Natural killer cell (primary cell): Measurements from ENCODE around the gene CACNA2D2. TPM values are rescaled to one million over a fixed set of nuclear protein-coding genes. Genes with fewer than 3 reads are reported as not detected.

Source experiments
- ATAC-seq, 3 donors: fragments of 150-1000 bp in 2 of 3; fragments of 200-7000 bp in 1 of 3; cut with Tn5 transposase; 1 replicate in 1 of 3; 2 replicates in 2 of 3; pipeline ENCODE4 v1.10.0; 2021; ENCODE audit warnings: mild to moderate bottlenecking in 2 of 3, moderate library complexity in 2 of 3
- DNase-seq, 2 donors: peaks; one replicate each; pipeline versions ENCODE4 v3.0.0 to v3.0.0-alpha.2; 2013 to 2021; ENCODE audit warnings: mixed read lengths in 1 of 2
- H3K27ac ChIP-seq: one replicate; pipeline ENCODE4 v1.5.1; 2013; ENCODE audit warnings: mild to moderate bottlenecking, low read length
- H3K27me3 ChIP-seq: one replicate; pipeline ENCODE4 v1.6.1; 2013; ENCODE audit warnings: low read length; ENCODE audit not compliant: control insufficient read depth, insufficient read depth
- H3K36me3 ChIP-seq: one replicate; pipeline ENCODE4 v1.6.1; 2013; ENCODE audit warnings: low read length; ENCODE audit not compliant: control insufficient read depth, insufficient read depth
- H3K4me1 ChIP-seq: one replicate; pipeline ENCODE4 v1.6.1; 2013; ENCODE audit warnings: low read length; ENCODE audit not compliant: control insufficient read depth, insufficient read depth
- H3K4me3 ChIP-seq: one replicate; pipeline ENCODE4 v1.5.1; 2013; ENCODE audit warnings: low read length
- H3K9me3 ChIP-seq: one replicate; pipeline ENCODE4 v1.6.1; 2013; ENCODE audit warnings: low read length; ENCODE audit not compliant: control insufficient read depth, insufficient read depth
- H3K27ac Mint-ChIP-seq, 2 donors: one replicate each; pipeline ENCODE4 v1.8.0; 2022; ENCODE audit warnings: mild to moderate bottlenecking in 2 of 2, mixed read lengths in 2 of 2, moderate library complexity in 1 of 2
- H3K27me3 Mint-ChIP-seq, 2 donors: one replicate each; pipeline ENCODE4 v1.8.0; 2022; ENCODE audit warnings: low read depth in 2 of 2, mixed read lengths in 2 of 2
- H3K36me3 Mint-ChIP-seq: one replicate; pipeline ENCODE4 v1.8.0; 2022; ENCODE audit warnings: mixed read lengths
- H3K4me1 Mint-ChIP-seq, 2 donors: one replicate each; pipeline ENCODE4 v1.8.0; 2022; ENCODE audit warnings: mixed read lengths in 2 of 2
- H3K4me3 Mint-ChIP-seq: one replicate; pipeline ENCODE4 v1.8.0; 2022; ENCODE audit warnings: mild to moderate bottlenecking, moderate library complexity, mixed read lengths
- H3K9me3 Mint-ChIP-seq, 2 donors: one replicate each; pipeline ENCODE4 v1.8.0; 2022; ENCODE audit warnings: mixed read lengths in 2 of 2
- WGBS: methylation state at CpG from one replicate; pipeline ENCODE4 v1.1.7; 2013; ENCODE audit warnings: missing lambda C conversion rate; ENCODE audit not compliant: insufficient coverage; 5-methylcytosine and 5-hydroxymethylcytosine counted together
- intact Hi-C: fragments of 100-400 bp; cut with micrococcal nuclease; formaldehyde crosslinking; loops from one replicate; pipeline ENCODE4 v1.14.2; 2022
- total RNA-seq, 4 donors: library from RNA; stranded (reverse); fragments of 120-200 nt in 1 of 4; gene quantifications; one replicate each; pipeline versions ENCODE4 v1.2.3 to v1.2.4, GENCODE V29; 2013 to 2022
- TF ChIP-seq, protein P1 (sequence below): fragments of 200-600 bp; IDR thresholded peaks from one replicate; pipeline ENCODE4 v1.8.0; 2022; ENCODE audit warnings: antibody characterized with exemption

Gene CACNA2D2
- total RNA-seq, 3 donors from 2014 or later (not counting 1 experiment from before 2014, with no cell fraction given) = 36.5 to 56.4 (median 43.8) TPM

DNA sequence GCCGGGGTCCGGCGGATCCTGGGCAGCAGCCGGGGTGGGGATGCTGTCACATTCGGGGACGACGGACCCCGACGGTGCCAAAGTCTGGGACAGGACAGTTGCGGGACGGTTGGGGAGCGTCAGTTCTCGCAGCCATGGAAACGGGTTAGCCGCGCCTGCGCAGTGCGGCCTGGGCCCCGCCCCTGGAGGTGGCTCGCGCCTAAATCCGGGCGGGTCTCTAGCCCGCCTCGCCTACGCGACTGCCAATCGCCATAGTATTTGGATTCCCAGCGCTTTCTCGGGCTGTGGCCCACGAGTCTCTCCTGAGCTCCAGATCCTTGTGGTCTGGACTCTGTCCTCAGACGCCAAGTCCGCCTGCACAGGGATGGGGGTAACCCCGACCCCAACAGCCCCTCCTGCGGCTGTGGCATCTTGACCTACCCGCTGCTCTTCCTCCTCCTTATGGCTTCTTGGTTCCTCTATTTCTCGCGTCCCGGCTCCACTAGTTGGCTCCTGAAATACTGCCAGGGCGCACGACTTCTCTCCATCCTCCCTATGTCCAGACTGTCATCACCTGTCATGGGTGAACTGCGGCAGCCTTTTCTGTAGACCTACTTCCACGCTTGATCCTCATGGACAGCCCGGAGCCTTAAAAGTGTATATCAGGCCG lies 157.7 kb downstream of the CACNA2D2 start, which contains the start of gene ZMYND10:
Gene ZMYND10, minus strand, starts transcription at position 147 of the 649 bp plus-strand sequence. CDS start 153 bp downstream, outside the sequence.
- Histone ChIP-seq H3K4me3 (peak within 1 kb of the TSS; percentile 11), H3K27ac (no peak within 1 kb of the TSS), H3K27me3 (no peaks in the 10 kb centered on the region), H3K9me3 (no peaks in the 10 kb centered on the region), H3K36me3 (peaks cover 23% of the 10 kb centered on the region), H3K4me1 (peaks cover 90% of the 10 kb centered on the region)
- Mint-ChIP-seq H3K4me3 (peak within 1 kb of the TSS; percentile 82), H3K27ac (peak within 1 kb of the TSS in 1 of 2 donors; percentile 73), H3K9me3 (no peaks in the 10 kb centered on the region), H3K27me3 (no peaks in the 10 kb centered on the region), H3K4me1 (peaks cover 39 to 88% of the 10 kb centered on the region in 2 donors), H3K36me3 (no peaks in the 10 kb centered on the region)
- DNase-seq (peak; percentile 47 to 88), ATAC-seq (no peak)
- intact Hi-C loops = no loop called here
- 16% methylated on average over 45 of the region's 45 CpGs for WGBS
- TF ChIP-seq, protein P1, sequence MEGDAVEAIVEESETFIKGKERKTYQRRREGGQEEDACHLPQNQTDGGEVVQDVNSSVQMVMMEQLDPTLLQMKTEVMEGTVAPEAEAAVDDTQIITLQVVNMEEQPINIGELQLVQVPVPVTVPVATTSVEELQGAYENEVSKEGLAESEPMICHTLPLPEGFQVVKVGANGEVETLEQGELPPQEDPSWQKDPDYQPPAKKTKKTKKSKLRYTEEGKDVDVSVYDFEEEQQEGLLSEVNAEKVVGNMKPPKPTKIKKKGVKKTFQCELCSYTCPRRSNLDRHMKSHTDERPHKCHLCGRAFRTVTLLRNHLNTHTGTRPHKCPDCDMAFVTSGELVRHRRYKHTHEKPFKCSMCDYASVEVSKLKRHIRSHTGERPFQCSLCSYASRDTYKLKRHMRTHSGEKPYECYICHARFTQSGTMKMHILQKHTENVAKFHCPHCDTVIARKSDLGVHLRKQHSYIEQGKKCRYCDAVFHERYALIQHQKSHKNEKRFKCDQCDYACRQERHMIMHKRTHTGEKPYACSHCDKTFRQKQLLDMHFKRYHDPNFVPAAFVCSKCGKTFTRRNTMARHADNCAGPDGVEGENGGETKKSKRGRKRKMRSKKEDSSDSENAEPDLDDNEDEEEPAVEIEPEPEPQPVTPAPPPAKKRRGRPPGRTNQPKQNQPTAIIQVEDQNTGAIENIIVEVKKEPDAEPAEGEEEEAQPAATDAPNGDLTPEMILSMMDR = no peak

DNA sequence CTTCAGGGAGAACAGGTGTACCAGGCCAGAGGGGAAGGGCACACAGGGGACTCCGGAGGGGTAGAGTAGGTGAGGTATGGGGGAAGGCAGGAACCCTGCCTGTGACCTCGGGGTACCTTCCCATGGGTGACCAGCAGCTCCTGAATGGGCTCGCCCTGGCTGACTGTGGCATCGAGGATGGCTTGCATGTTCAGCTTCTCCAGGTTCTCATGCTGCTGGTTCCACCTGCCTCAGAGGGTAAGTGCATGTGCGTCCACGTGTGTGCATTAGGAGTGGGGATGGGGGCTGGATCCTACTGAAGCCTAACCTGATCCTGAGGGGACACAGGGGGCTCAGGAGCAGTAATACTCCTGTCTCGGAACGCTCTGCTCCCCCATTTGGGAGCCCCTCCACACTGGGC lies 158.4 kb downstream of the CACNA2D2 start:
- H3K4me1 ChIP-seq = peaks cover 85% of the 10 kb centered on the region
- H3K4me3 Mint-ChIP-seq = peak overlapping the region; percentile 25
- DNase-seq = no peak
- H3K27ac ChIP-seq = no peak overlapping the region
- WGBS = 92% methylated on average over 8 of the region's 8 CpGs
- no peaks in the 10 kb centered on the region for H3K27me3 ChIP-seq
- H3K9me3 ChIP-seq = no peaks in the 10 kb centered on the region
- H3K36me3 Mint-ChIP-seq = no peaks in the 10 kb centered on the region
- peaks cover 32 to 84% of the 10 kb centered on the region in 2 donors for H3K4me1 Mint-ChIP-seq
- intact Hi-C loops = no loop called here
- no peak overlapping the region for H3K27ac Mint-ChIP-seq
- ATAC-seq = no peak
- H3K27me3 Mint-ChIP-seq = no peaks in the 10 kb centered on the region
- peaks cover 23% of the 10 kb centered on the region for H3K36me3 ChIP-seq
- TF ChIP-seq, protein P1 = no peak
- no peaks in the 10 kb centered on the region for H3K9me3 Mint-ChIP-seq
- H3K4me3 ChIP-seq = no peak overlapping the region

DNA sequence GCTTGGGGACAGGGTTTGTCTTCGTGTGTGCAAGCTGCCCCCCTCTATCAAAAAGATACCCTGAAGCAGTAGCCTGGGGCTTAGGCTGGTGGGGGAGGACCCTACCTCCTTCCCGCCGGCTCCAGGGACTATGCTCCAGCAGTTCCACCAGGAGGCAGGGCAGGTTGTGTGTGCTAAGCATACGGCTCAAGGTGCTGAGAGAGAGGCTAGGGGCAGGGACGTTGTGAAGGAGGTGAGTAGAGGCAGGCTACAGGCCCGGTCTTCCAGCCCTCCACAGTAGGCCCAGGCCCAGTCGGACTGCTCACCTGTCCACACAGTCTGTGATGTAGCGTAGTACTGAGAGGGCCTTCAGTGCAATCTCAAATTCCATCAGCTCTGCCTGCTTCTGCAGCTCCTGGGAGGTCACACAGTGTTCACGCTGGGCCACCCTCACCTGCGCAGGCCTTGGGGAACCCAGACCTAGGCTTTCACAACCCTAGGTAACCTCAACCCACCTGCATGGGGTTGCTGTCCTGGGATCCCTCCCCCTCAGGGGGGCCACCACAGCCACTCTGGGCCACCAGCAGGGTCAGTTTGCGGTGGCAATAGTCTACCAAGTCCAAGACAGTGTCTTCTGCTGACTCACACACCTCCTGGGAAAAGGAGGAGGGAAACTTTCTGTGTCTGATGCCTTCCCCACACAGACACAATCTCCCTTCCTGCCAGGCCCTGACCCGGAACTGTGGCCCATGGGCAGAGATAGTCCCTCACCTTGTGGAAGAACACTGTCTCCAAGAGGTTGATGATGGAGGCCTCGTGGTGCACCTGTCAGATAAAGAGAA lies 160.4 kb downstream of the CACNA2D2 start:
- H3K27ac ChIP-seq = no peak overlapping the region
- whole genome bisulfite sequencing = 80% methylated on average over 13 of the region's 13 CpGs
- H3K27me3 ChIP-seq = no peaks in the 10 kb centered on the region
- TF ChIP-seq, protein P1 = no peak
- H3K9me3 ChIP-seq = no peaks in the 10 kb centered on the region
- no peak for ATAC-seq
- Mint-ChIP-seq H3K9me3 (no peaks in the 10 kb centered on the region), H3K27me3 (no peaks in the 10 kb centered on the region), H3K36me3 (peaks cover 13% of the 10 kb centered on the region), H3K4me3 (no peak overlapping the region), H3K4me1 (peaks cover 42 to 86% of the 10 kb centered on the region in 2 donors), H3K27ac (peak overlapping the region in 1 of 2 donors; percentile 96)
- intact Hi-C loops = no loop called here
- H3K36me3 ChIP-seq = peaks cover 8% of the 10 kb centered on the region
- H3K4me1 ChIP-seq = peaks cover 79% of the 10 kb centered on the region
- H3K4me3 ChIP-seq = no peak overlapping the region
- DNase-seq = peak in 1 of 2 donors; percentile 50
